Stimulated activated CD4-positive, alpha-beta T cell treated with anti-CD3 and anti-CD28 coated beads, Interleukin-2, amount 100 ng/mL, for 24 hours (primary cell): Measurements from ENCODE around the gene PDK1.
"Not testable (repeated sequence)": the region's sequence is repeated elsewhere in the genome, so short reads cannot be mapped to it uniquely, and the experiment has no call there.

Experiments
- DNase-seq, 2 donors: peaks; one replicate each; pipeline ENCODE4 v3.0.0-alpha.2; 2020

Gene PDK1

DNA sequence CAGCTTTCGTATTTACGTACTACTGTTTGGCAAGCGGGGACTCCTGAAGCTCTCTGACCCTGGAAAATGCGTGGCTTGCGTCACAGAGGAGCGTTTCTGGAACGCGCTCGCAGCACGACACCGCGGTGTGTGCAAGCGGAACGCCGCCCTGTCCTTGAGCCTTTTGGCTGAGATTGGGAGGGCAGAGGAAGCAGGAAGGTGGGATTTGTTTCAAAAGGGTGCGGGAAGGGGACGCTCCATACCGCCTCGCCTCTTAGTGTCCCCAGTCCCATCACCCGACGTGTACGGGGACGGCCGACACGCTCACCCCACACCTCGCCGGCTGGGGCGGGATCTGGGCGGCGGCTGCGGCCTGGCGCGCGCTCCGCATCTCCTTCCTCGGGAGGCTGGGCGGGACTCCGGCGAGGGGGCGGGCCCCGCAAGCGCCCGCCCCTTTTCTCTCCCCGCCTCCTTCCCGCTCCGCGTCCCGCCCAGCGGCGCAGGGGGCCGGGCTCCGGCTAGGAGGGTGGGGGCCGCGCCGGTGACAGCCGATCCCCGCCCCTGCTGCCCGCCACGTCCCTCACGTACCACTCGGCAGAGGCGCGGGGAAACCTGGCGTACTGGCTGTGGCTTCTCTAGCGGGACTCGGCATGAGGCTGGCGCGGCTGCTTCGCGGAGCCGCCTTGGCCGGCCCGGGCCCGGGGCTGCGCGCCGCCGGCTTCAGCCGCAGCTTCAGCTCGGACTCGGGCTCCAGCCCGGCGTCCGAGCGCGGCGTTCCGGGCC, at the start of gene PDK1:
Gene PDK1, plus strand, starts transcription at position 569 of the 762 bp plus-strand sequence. Its CDS starts 61 bp downstream, at position 630.
- DNase-seq, result peak; percentile 90 to 92

DNA sequence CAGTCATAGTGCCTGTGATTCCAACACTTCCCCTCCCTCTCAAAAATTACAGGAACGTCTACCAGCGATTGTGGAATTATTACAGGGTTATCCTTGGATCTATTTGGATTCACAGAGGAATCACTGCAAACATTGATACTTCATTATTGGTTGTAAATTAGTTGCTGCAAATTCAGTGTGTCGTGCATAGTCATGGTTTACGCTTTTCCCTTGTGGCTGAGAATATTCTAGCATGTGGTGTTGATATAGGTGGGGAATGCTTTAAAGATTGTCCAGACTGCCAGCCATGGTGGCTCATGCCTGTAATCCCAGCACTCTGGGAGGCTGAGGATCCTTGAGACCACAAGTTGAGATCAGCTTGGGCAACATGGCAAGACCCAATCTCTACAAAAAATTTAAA, 48.7 kb upstream of the PDK1 start:
- DNase-seq, result no peak

GRCh38 chr2:172510088-172510487, 45.8 kb upstream of the PDK1 start:
- no peak for DNase-seq

DNA sequence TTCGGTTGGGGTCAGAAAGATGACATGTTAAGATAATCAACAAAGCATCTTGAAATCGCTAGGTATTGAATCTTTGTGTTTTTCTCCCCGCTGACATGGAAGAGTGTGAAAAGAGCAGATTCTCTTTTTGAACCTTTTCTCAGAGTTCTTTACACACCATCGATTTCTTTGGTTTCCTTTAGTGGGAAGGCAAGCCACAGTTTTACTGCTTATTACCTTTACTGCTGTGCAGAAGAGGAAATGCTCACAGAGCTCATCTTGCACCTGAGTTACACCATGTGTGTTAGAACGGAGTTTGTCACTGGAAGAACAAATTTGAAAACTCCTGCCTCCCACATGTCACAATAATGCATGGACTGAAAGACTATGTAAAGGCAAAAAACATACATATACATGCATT, 45.3 kb upstream of the PDK1 start:
- no peak for DNase-seq

DNA sequence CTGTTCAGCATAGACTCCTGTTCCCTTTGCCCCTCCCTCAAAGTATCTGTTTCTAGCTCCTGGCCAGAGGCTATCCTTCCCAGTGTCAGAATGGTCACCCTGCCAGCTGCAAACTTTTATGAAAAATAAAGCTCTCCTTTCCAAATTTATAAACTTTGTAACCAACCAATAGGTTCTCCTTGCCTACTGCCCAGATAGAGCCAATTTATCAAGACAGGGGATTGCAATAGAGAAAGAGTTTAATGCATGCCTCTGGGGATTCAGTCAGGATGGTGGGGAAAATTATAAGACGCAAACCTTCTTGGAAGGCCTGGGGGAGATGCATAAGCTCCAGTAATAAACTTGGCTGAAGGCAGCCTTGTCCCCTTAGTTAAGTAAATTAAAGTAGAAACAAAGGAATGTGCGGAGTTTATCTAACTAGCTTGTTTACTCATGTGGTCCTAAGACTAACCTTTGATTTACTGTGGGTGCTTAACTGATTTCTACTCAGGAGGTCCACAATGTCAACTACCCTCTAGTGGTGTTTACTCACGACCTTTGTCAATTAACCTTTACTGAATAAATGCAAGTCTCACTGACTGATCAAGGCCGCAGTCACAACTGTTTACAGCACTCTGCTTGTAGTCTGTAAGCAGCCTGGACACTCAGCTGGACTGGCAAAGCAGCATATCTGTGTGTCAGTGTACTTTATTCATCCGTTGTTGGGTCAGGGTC, 42.9 kb upstream of the PDK1 start:
- DNase-seq, result no peak

DNA sequence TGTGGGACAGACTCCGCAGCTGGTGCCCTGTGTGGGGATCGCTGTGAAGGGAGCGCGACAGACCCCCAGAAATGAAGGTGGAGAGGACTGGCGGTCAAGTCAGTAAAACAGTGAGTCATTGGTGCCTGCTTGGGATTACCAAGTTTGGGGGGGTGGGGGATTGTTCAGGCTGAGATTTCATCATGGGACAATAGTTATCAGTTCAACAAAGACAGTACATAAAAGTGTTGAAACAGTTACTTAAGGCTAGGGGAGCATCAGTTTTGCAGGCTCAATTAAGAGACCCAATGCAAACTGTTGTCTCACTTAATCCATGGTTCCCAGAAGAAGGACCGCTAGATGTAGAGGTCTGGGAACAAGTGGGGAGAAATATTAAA, 42.4 kb upstream of the PDK1 start:
- no peak for DNase-seq

GRCh38 chr2:172513935-172514586, 41.8 kb upstream of the PDK1 start:
- DNase-seq, result no peak

GRCh38 chr2:172516299-172516698, 39.6 kb upstream of the PDK1 start:
- no peak for DNase-seq

GRCh38 chr2:172518995-172519394, 36.9 kb upstream of the PDK1 start:
- DNase-seq, result no peak

- no peak for DNase-seq
Measured at GRCh38 chr2:172525601-172526000, 30.3 kb upstream of the PDK1 start.

- no peak for DNase-seq
Measured at GRCh38 chr2:172531309-172531708, 24.6 kb upstream of the PDK1 start.

GRCh38 chr2:172532461-172532860, 23.4 kb upstream of the PDK1 start:
- DNase-seq, result not testable (repeated sequence)

- no peak for DNase-seq
Measured at GRCh38 chr2:172533687-172534086, 22.2 kb upstream of the PDK1 start.

- no peak for DNase-seq
Measured at GRCh38 chr2:172535119-172535518, 20.8 kb upstream of the PDK1 start.

DNA sequence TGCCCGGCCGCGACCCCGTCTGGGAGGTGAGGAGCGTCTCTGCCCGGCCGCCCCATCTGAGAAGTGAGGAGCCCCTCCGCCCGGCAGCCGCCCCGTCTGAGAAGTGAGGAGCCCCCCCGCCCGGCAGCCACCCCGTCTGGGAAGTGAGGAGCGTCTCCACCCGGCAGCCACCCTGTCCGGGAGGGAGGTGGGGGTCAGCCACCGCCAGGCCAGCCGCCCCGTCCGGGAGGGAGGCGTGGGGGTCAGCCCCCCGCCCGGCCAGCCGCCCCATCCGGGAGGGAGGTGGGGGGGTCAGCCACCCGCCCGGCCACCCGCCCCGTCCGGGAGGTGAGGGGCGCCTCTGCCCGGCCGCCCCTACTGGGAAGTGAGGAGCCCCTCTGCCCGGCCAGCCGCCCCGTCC, 18.0 kb upstream of the PDK1 start:
- DNase-seq, result not testable (repeated sequence)

GRCh38 chr2:172539767-172540166, 16.1 kb upstream of the PDK1 start:
- DNase-seq, result no peak

GRCh38 chr2:172540421-172540820, 15.5 kb upstream of the PDK1 start:
- DNase-seq, result no peak

GRCh38 chr2:172545408-172546075, 10.3 kb upstream of the PDK1 start:
- no peak for DNase-seq

GRCh38 chr2:172549131-172549530, 6.8 kb upstream of the PDK1 start:
- no peak for DNase-seq

DNA sequence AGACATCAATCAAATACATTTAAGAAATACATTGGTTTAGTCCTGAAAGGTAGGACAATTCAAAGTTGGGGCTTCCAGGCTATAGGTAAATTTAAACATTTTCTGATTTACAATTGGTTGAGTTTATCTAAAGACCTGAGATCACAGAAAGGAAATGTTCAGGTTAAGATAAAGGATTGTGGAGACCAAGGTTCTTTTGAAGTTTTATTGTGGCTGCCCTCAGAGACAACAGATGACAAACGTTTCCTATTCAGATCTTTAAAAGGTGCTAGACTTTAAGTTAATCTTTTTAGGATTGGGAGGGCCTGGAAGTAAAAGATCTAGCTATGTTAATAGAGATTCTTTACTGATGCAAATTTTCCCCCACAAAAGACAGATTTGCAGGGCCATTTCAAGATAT, 6.1 kb upstream of the PDK1 start:
- not testable (repeated sequence) for DNase-seq

DNA sequence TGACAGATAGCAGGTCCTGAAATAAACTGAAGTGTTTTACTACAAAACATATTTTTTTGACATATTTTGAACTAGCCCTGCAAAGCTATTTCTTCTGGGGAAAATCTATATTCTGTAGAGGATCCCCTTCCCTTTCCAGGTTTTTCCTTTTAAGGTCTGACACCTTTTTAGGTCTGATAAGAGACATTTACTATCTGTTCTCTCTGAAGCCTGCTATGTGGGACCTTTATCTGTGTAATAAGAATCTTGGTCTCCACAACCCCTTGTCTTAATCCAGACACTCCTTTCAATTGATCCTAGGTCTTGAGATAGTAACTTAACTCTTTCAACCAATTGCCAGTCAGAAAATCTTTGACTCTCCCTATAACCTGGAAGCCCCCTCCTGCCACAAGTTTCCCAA, 5.5 kb upstream of the PDK1 start:
- no peak for DNase-seq

- no peak for DNase-seq
Measured at GRCh38 chr2:172551271-172551670, 4.6 kb upstream of the PDK1 start.

DNA sequence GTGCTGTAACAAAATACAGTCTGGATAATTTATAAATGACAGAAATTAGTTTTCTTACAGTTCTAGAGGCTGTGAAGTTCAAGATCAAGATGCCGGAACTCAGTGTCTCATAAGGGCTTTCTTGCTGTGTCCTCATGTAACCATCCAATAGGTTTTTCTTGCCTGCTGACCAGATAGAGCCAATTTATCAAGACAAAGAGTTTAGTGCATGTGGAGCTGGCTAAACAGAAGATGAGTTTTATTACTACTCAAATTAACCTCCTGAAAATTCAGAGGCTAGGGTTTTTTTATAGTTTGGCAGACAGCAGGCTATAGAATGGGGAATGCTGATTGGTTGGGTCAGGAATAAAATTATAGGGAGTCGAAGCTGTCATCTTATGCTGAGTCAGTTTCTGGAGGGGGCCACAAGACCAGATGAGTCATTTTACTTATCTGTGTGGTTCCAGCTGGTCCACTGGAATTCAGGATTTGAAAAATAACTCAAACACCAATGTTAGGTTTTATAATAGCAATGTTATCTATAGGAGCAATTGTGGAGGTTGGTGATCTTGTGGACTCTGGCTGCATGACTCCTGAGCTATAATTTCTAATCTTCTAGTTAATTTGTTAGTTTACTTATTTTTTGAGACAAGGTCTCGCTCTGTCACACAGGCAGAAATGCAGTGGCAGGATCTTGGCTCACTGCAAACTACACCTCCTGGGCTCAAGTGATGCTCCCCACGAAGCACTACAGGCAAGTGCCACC, 3.2 kb upstream of the PDK1 start:
- no peak for DNase-seq
